Ecto neural progenitor cell (in vitro differentiated cells): ENCODE measurements around the gene TDRD7.
"Not testable (repeated sequence)": the region's sequence is repeated elsewhere in the genome, so short reads cannot be mapped to it uniquely, and the experiment has no call there.

Experiments
- DNase-seq: peaks from one replicate; pipeline ENCODE4 v3.0.0-alpha.2; 2018; ENCODE audit warnings: low spot score

TDRD7 gene

DNA sequence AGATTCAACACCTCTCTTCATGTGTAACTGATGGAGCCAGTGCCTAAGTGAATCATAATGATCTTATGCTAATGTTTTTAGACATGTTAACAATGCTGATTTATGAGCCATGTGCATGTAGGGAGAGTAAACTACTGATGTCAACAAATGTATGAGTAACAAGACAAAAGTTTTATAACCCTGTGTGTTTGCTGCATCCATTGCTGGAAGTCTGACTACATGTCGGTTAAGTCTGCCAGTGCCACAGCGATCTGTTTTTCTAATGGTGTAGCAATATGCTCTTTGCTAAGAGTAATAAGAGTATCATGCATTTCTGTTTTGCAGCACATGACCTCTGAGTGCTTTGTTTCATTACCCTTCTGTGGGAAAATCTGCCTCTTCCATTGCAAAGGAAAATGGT is 63.2 kb downstream of the TDRD7 start:
- DNase-seq = no peak

DNA sequence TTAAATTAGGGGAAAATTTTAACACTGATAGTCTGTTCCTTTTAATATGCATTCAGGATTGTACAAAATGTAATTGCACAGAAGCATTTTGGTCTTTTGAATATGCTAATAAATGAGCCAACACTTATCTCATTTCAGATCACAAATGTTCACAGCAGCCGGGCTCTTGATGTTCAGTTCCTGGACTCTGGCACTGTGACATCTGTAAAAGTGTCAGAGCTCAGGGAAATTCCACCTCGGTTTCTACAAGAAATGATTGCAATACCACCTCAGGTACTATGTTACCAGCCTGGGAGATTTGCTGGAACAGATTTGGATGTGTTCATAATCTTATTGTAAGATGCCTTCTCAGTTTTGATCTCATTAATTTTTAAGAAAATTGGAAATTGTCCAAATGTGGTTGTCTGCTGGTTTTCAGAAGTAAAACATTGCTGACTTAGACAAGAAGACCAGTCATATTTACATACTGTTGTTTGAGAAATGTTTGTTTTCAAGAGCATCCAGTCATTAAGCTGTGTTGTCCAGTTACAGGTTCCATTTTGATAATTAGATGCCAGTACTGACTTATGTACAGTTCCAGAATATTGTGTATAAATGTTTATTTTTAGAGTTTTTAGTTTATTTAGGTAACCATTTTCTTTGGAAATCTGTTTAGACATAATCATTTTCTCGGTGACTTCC is 66.5 kb downstream of the TDRD7 start:
- no peak for DNase-seq

DNA sequence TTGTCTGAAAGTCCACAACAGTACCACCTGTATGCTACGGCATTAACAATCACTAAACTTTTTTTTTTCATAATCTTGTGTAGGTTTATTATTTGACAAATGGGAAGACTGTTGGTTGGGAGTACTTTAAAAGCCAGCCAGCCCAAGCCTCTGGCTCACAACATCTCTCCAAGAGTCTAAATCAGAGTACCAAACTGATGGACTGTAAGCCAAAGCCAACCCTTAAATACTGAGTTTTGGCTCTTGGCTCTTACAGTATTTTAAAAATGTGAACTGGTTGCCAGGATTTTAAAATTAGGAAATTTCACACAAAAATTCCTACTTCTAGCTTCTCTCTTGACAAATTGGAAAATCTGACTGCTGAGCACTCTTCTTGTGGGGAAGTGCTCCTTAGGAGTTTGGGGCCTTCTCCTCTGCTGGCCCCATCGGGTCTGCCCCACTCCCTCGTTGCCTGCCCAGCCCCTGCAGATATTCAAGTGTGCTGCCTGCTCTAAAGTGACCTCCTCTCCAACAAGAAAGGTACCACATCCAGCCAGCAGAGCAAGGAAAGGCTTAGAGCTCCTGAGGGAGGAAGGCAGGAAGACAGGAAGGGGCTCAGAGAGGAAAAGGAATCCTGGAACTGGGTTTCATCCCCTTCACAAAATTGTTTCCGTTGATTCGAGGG is 67.7 kb downstream of the TDRD7 start:
- DNase-seq = no peak

DNA sequence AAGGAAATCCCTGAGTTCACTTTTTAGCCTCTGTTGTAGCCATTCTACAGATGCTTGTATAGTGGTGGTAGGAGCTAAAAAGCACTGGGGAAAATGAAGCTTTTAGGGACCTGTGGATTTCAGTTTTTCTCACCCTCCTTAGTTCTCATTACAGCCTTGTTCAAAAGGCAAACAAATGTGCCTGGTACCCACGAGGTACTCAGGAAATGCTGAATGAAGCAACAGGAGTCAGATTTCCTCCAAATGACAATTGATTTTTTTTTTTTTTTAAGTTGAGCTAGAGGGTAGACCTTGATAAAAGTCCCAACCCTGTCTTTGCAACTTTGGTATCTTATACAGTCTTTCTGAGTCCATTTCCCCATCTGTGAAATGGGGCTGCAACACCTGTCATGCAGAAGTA is 68.3 kb downstream of the TDRD7 start:
- DNase-seq = no peak

DNA sequence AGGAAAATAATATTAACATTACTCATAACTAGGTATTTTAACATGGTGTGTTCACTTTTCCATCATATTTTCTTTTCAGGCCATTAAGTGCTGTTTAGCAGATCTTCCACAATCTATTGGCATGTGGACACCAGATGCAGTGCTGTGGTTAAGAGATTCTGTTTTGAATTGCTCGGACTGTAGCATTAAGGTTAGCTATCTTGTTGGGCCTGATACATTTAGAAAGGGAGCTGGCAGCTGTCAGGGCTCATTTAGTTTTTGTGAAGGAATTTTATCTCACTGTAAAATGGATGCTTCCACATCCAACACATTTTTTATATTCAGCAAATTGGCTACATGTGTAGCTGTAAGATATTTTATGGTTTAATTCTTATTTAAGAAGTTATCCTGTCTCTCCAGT is 68.9 kb downstream of the TDRD7 start:
- DNase-seq = no peak

DNA sequence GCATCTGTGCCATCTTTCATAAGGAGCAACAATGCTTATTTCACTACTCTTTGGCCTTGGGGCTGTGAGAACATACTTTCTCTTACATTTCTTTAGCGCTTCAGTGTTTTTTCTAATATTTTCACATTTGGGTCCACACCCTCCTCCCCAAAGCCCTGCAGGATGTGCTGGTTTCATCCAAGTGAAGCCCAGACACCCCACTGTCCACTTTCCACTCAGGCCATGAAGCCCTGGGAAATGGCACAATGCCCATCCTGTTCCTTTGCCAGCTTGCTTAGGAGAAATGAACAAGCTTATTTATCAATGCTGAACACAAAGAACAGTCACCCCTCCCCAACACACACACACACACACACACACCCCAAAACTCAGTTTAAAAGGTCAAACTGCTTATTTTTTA is 72.2 kb downstream of the TDRD7 start:
- DNase-seq = no peak

DNA sequence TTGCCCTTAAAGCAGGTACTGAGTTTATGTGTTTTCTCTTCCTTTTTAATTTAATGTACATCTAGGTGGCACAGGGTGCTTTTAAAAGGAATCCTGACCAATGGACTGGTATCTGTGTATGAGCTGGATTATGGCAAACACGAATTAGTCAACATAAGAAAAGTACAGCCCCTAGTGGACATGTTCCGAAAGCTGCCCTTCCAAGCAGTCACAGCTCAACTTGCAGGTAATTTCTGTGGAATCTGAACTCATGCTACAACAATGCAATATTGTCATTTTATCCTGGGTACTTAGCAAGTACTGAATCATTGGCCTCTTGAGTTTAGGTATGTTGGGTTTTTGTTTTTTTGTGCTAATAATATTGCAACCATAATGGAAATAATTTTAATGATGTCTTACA is 75.2 kb downstream of the TDRD7 start:
- no peak for DNase-seq

DNA sequence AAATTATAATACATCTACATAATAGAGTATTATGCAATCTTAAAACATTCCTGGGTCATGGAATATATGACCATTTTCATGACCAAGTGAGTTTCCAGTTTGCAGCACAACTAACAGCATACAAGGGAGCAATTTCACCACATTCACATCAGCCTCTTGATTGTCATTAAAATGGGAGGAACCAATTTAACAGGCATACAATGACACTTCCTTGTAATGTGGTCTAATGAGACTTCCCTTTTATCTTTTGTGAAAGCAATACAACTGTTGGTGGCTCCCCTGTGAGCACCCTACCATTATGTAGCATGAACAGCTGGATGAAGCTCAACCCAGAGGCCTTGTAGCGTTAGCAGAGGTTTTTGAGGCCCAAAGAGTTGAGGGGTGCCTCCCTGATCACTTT is 76.0 kb downstream of the TDRD7 start:
- no peak for DNase-seq

DNA sequence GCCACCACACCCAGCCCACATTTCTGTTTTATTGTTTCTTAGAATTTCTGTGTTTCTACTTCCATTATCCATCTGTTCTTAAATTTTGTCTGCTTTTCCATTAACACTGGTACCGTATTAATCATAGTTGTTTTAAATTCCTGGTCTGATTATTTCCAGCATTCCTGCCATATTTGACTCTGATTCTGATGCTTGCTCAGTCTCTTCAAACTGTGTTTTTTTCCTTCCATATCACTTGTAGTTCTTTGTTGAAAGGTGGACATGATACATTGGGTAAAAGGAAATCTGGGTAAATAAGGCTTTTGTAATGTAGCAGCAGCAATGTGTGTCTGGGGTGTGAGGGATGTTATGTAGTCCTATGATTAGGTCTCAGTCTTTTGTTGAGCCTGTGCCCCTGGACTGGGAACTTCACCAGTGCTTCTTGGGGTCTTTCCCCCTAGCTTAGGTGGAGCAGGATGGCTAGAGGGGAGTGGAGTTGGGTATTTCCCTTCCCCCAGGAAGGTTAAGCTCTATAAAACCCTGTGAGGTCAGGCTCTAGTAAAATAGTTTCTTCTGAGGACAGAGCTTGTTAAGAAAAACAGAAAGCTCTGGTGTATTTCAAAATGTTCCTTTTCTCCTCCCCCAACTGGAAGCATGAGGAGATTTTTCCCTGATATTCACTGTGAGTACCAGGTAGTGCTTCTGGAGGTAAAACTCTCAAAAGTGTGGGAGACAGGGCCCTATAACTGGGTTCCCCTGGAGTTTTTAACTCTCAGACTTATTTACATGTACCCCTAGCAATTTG is 79.5 kb downstream of the TDRD7 start:
- DNase-seq = no peak

DNA sequence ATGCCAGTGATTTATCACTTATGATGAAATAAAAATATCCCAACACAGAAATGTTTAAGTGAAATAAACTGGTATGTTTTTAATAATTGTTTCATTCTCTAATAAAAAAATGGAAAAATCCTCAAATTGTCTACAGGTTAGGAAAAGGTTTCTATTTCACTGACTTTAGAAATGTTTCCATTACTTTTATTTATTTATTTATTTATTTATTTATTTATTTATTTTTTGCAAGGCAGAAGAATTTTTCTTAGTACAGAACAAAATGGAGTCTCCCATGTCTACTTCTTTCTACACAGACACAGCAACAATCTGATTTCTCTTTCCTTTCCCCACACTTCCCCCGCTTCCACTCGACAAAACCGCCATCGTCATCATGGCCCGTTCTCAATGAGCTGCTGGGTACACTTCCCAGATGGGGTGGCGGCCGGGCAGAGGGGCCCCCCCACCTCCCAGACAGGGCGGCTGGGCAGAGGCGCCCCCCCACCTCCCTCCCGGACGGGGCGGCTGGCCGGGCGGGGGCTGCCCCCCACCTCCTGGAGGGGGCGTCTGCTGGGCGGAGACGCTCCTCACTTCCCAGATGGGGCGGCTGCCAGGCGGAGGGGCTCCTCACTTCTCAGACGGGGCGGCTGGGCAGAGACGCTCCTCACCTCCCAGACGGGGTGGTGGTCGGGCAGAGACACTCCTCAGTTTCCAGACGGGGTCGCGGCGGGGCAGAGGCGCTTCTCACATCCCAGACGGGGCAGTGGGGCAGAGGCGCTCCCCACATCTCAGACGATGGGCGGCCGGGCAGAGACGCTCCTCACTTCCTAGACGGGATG is 85.9 kb downstream of the TDRD7 start:
- not testable (repeated sequence) for DNase-seq

DNA sequence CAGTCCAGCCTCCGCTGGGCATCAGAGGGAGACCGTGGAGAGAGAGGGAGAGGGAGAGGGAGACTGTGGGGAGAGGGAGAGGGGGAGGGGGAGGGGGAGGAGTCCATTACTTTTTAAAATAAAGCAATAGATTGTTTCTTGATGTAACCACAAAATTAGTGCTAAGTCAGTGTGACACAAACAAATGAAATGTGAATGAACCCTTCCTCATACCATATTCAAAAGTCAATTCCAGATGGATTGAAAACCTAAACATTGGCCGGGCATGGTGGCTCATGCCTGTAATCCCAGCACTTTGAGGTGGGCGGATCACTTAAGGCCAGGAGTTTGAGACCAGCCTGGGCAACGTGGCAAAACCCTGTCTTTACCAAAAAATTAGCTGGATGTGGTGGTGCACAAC is 87.0 kb downstream of the TDRD7 start:
- not testable (repeated sequence) for DNase-seq

DNA sequence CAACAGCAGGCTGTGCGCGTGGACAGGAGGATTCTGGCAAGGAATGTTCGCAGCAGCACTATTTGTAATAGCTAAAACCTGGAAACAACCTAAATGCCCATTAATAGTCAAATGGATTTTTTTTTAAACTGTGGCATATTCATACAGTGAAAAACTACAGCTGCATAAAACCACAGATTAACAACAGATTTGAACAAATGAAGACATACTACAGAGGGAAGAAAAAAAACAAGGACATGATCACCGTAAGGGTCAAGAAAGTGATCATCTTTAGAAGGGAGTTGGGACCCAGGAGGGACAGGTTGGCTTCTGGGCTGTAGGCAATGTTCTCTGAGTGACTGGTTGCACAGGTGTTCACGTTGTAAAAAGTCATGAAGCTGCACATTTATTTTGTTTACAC is 88.4 kb downstream of the TDRD7 start:
- no peak for DNase-seq

DNA sequence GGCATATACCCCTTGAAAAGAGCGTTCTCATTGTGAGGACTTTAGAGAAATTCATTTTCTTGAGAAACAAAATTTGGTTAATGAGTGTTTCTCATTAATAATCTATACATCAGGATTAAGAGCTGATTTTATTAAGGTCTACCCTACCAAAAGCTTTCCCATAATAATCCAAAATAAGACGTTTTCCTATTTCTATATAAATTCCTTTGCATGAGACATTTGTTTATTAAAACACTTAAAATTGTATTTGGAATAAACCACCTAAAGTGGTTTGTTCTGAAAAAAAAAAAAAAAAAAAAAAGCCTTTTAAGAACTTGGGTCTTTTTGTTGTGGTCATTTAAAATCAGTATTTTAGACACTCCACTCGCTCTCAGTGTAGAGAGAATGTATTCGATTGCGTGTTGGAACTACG is 88.9 kb downstream of the TDRD7 start:
- DNase-seq = no peak

DNA sequence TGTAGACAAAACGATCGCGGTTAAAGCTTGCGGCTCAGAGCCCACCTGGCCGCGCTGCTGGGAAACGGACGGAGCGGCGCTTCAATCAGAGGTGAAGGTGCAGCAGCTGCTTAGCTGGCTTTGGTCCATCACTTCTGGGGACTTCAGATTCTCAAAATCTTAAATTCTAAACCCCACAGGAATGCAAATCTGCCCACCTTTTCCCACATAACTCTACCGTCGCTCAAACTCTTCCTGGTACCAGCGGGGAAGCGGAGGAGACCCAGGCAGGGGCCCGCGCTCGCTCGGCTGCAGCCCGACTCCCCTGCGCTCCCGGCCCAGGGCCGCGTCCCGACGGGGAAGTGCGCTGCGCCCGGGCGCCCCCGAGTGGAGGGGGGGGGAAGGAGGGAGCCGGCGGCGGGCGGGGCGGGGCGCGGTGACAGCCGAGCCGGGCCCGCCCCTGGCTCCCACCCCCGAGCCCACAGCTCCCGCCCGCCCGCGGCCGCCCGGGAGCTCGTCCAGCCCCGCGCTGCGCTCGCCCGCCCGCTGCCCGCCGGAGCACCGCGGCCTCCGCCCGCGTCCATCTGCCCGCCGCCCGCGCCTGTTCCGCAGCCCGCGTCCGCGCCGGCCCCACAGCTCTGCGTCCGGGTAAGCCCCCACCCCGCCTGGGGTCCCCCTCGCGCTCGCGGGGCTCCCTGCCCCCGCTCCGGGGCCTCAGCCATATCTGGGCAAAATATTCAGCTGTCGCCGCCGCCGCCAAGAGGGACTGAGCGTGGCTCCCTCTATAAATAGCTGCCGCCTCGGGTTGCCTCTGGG is 89.5 kb downstream of the TDRD7 start, which contains the start of gene TMOD1:
Gene TMOD1, plus strand, starts transcription at position 490 of the 795 bp plus-strand sequence. CDS start 22,523 bp downstream, outside the sequence.
- DNase-seq = peak; percentile 77

DNA sequence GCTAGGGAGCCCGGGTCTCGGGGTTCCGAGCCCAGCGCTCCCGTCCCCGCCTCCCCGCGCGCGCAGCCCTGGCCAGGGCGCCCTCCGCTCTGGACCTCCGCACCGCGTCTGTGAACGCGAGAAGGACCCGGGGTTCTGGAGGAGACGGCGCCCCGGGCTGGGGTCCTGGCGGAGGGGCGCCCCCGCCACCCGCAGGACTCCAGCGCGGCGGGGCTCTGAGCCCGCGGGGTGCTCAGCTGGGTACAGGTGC is 90.0 kb downstream of the TDRD7 start:
- DNase-seq = peak; percentile 62

DNA sequence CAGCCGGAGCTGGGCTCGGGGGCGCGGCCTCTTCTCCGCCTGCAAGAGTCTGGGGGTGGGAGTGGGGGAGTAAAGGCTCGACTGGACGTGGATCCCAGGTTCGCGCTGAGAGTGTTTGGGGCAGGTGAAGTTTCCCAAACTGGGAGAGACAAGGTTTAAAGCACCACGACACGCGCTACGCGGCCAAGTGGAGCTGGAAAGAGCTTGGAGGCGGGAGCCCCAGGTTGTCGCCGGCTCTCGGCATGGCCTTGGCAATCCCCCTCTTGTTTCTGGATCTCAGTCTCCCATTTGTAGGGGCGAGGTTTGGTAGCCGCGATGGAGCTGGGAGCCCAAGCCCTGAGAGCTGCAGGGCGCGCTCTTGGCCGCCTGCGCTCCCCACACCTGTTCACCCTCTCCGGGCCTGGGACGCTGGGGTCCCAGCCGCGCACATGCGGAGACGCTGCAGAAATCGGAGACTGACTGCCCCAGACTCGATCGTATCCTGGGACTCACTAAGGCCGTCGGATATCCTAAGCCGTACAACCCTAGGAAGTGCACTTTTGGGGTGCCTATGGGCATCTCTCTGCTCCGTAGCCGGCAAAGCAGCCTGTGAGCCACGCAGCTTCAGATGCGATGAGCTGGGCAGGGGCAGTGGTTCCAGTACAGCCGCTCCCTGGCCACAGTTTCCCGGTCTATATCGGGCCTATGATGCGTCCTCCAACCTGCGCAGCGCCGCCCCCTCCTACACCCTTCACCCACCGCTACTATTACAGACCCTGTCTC is 90.5 kb downstream of the TDRD7 start:
- DNase-seq = peak; percentile 55

DNA sequence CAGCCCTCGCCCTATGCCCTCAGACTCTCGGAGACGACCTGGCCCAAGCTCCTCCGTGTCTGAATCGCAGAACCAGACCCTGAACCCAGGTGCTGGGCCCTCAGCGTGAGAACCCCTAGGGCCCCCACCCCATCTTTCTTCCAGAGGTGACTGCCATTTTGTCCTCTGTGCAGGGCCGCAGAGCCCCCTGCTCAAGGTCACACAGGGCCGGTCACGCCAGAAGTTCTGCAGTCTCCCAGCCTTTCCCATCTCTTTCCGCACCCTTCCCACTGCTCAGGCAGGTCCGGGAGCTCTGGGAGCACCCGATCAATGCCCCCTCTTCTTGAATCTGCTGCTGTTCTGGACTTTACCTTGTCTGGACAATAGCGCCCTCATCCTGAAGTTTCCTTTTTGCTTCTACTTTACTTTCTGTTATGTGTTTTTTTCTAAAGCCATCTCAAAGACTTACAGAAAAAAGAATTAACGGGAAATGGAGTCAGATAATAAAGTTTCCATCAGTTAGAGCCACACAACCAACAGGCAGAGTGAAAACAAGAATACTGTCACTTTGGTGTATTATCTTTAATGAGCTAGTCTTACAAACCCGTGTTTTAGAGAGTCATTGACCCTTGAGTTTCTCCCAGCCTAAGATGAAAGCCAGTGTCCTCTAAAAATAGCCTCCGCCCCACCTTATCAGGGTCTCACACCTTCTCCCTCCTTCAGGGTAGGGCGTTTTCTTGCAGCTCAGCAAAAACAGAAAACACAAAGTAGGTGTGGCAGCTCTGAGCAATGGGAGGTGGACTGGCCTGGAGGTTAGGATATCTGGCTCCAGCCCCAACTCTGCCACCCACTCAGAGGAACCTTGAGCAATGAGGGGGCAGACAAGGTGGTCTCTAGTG is 91.3 kb downstream of the TDRD7 start:
- no peak for DNase-seq

DNA sequence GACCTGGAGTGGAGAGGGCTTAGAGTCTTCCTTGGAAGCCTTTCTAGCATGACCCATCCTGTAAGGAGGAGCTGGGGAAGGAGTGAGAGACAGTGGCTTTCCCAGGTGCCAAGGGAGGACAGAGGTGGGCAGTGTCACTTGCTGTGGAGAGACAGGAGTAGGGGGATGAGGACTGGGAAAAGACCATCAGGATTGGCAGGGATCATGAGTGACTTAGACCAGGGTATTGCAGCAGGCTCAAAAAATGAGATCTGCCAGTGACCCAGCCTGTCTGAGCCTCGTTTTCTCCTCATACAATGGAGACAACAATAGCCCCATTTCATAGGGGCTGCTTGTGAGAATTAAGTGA is 91.9 kb downstream of the TDRD7 start:
- no peak for DNase-seq

DNA sequence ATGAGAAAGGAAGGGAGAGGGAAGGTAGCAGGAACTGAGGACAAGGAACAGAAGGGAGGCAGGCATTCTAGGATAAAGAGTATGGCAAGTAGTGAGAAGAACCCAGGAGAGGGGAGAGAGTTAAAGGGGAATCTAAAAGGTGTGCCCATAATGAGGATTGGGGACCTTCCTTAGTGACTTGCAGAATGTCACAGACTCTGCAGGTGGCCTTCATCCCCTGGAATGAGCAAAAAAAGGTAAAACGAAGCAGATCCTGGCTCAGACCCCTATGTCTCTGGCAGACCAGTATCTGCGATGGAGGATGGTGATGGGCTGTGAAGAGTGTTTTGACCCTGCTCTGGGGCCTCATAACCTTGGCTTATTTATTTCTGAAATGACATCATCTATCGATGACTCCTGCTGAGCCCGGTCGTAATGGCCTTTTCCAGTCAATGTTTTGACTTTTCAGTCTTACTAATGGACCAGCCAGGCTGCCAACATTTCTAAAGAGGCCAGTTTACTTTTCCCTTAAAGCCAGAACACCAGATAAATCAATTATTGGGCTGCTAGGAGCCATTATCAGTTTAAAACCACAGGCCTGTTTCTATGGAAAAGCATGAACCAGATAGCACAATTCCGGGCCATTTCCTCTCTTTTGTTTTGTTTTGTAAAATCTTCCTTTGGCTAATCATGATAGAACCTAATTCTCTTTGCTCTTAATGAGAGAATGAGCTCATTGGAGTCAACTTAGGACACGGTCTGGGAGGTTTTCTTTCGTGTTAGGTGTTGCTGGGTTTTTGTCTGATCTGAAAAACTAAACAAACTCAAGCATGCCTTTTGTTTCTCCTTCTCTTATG is 92.7 kb downstream of the TDRD7 start:
- DNase-seq = no peak
